BE2C (cell line): ENCODE results near the gene TNIP3.

Experiments used
- DNase-seq: peaks from one replicate; pipeline ENCODE4 v3.0.0-alpha.2; 2020
- H3K27me3 ChIP-seq: fragments of 250-450 bp; sonication (Bioruptor Pico); 2 replicates; pipeline ENCODE4 v1.5.1; 2020; ENCODE audit warnings: mild to moderate bottlenecking
- H3K36me3 ChIP-seq: fragments of 250-450 bp; sonication (Bioruptor Pico); 2 replicates; pipeline ENCODE4 v1.5.1; 2020; ENCODE audit warnings: mild to moderate bottlenecking
- H3K4me1 ChIP-seq: fragments of 250-450 bp; sonication (Bioruptor Pico); 2 replicates; pipeline ENCODE4 v1.5.1; 2020
- H3K4me3 ChIP-seq: 2 replicates; pipeline ENCODE4 v1.5.1; 2011; ENCODE audit warnings: low read depth, low read length
- H3K9me3 ChIP-seq: fragments of 250-450 bp; sonication (Bioruptor Pico); 2 replicates; pipeline ENCODE4 v1.5.1; 2020
- CTCF ChIP-seq: IDR thresholded peaks from 2 replicates; pipeline ENCODE4 v1.5.1; 2012; ENCODE audit warnings: mild to moderate bottlenecking, low read depth, low read length

Gene TNIP3

GRCh38 chr4:121122661-121123060 is 41.5 kb downstream of the TNIP3 start:
- Histone ChIP-seq H3K36me3 (no peaks in the 10 kb centered on the region), H3K27me3 (no peaks in the 10 kb centered on the region), H3K9me3 (no peaks in the 10 kb centered on the region; the same call in 1 of the 2 replicates), H3K4me1 (peaks cover 12% of the 10 kb centered on the region), H3K4me3 (no peak overlapping the region)
- TF ChIP-seq CTCF = no peak
- DNase-seq = no peak

DNA sequence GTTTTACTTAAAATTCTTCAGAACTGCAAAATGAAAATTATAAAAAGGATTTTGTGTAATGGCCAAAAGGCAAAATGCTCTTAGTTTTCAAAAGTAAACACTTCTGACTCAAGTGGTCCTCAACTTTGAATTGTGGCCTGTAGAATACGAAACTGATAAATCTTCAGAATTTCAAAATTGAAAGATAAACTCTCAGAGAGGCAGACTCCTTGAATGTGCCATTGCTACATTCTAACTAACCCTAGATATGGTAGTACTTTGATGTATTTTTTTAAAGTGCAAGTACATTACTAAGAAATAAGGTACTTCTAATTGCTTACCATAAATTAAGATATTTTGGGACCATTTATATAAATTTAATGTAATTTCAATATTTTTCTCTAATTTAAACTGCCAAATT is 44.4 kb downstream of the TNIP3 start:
- Histone ChIP-seq H3K4me1 (no peaks in the 10 kb centered on the region), H3K27me3 (peaks cover 4% of the 10 kb centered on the region; the same call in 1 of the 2 replicates), H3K36me3 (no peaks in the 10 kb centered on the region), H3K4me3 (no peak overlapping the region), H3K9me3 (no peaks in the 10 kb centered on the region; the same call in 1 of the 2 replicates)
- no peak for DNase-seq
- no peak for TF ChIP-seq CTCF

GRCh38 chr4:121118344-121118743 is 45.8 kb downstream of the TNIP3 start:
- Histone ChIP-seq H3K27me3 (peaks cover 7% of the 10 kb centered on the region; the same call in 1 of the 2 replicates), H3K4me1 (no peaks in the 10 kb centered on the region), H3K36me3 (no peaks in the 10 kb centered on the region), H3K4me3 (no peak overlapping the region), H3K9me3 (no peaks in the 10 kb centered on the region; the same call in 1 of the 2 replicates)
- DNase-seq = no peak
- no peak for TF ChIP-seq CTCF

DNA sequence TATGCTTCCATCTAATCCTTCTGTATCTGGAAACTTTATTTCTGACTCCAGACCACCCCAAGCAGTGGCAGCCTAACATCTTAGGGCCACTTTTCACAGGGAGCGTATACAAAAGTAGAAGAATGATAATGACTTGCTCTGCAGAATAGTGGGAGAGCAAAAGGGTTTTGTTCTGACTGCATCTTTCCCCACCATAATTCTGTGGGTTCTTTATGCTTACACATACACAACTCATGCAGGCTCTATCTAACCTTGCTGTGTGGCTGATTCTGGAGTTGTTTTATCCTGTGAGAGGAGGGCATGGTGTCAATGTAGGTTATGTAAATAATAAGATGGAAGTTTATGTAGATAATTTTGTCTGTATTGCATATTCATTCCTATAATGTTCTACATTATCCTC is 49.4 kb downstream of the TNIP3 start:
- no peak for DNase-seq
- Histone ChIP-seq H3K36me3 (no peaks in the 10 kb centered on the region), H3K4me3 (no peak overlapping the region), H3K4me1 (no peaks in the 10 kb centered on the region), H3K27me3 (peaks cover 9% of the 10 kb centered on the region; the same call in 1 of the 2 replicates), H3K9me3 (no peaks in the 10 kb centered on the region; the same call in 1 of the 2 replicates)
- TF ChIP-seq CTCF = no peak

DNA sequence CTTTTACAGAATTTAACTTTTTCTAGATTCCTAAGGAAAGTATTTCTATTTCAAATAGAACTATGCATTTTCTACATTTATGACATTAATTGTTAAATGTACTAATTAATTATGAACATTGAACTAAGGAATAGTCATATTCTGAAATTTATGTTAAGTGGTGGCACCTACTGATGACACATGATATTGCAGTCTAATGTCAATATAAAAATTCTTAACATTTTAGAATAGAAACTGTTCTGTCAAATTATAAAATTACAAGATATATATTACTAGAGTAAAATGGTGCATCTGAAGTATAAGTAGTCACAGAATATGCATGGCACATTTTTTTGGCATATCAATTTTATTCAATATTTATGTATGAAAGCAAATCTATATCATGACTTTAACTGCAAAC is 51.6 kb downstream of the TNIP3 start:
- no peak for DNase-seq
- peak; percentile 37; the same call in 1 of the 2 replicates for TF ChIP-seq CTCF
- no peaks in the 10 kb centered on the region for H3K4me1 ChIP-seq
- H3K4me3 ChIP-seq = no peak overlapping the region
- H3K9me3 ChIP-seq = no peaks in the 10 kb centered on the region
- H3K36me3 ChIP-seq = no peaks in the 10 kb centered on the region
- peaks cover 9% of the 10 kb centered on the region; the same call in 1 of the 2 replicates for H3K27me3 ChIP-seq

DNA sequence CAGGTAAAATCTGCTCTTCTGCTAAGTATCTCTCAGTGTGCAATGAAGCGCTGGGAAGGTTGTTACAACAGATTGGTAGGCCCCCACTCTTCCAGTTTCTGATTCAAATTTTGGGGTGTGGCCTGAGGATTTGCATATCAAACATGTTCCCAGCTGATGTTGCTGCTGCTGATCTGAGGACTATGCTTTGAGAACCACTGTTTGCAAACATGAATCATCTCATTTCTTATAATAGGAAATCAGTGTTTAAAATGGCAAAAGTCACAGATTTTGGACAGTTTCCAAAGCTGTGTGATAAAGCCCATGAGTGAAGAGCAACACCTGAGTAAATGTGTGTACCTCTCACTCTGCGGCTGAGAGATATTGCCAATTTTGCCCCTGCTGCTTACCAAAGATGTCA is 55.6 kb downstream of the TNIP3 start:
- Histone ChIP-seq H3K4me3 (no peak overlapping the region), H3K4me1 (no peaks in the 10 kb centered on the region), H3K27me3 (peaks cover 20% of the 10 kb centered on the region; the same call in 1 of the 2 replicates), H3K9me3 (no peaks in the 10 kb centered on the region; the same call in 1 of the 2 replicates), H3K36me3 (no peaks in the 10 kb centered on the region)
- no peak for TF ChIP-seq CTCF
- no peak for DNase-seq
